NCI-H2196 (cell line): ENCODE results near the gene TAS2R10.
"Not testable (repeated sequence)": the region's sequence is repeated elsewhere in the genome, so short reads cannot be mapped to it uniquely, and the experiment has no call there.

Experiments used
- DNase-seq: peaks from one replicate; lab custom pipeline; 2025; ENCODE audit not compliant: unreplicated experiment; lab: John Stamatoyannopoulos, UW

TAS2R10 gene, protein sequence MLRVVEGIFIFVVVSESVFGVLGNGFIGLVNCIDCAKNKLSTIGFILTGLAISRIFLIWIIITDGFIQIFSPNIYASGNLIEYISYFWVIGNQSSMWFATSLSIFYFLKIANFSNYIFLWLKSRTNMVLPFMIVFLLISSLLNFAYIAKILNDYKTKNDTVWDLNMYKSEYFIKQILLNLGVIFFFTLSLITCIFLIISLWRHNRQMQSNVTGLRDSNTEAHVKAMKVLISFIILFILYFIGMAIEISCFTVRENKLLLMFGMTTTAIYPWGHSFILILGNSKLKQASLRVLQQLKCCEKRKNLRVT

GRCh38 chr12:10826258-10826657, at the start of gene TAS2R10:
TAS2R10 (minus strand) TSS chr12:10826358; CDS start chr12:10826269, 89 bp downstream.
- DNase-seq: no peak

GRCh38 chr12:10873378-10873777, 47.2 kb upstream of the TAS2R10 start:
- DNase-seq: no peak

DNA sequence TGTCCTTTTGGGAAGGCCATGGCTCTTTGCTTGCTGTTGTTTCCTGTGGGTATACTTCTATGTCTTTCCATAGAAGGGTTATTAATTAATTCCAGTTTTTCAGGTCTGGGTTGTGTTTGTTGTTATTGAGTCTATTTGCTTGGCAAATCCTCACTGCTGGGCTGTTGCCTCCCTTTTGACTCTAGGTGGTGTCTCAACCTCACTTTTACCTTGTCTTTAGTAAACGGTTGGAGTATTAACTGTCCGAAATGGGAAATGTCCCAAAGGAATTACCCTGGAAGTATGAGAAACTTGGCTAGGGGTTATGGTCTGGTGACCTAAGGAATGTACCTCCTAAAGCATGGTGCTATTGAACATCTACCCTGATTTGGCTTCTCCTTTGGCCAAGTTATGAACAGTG, 41.2 kb upstream of the TAS2R10 start:
- DNase-seq: no peak

DNA sequence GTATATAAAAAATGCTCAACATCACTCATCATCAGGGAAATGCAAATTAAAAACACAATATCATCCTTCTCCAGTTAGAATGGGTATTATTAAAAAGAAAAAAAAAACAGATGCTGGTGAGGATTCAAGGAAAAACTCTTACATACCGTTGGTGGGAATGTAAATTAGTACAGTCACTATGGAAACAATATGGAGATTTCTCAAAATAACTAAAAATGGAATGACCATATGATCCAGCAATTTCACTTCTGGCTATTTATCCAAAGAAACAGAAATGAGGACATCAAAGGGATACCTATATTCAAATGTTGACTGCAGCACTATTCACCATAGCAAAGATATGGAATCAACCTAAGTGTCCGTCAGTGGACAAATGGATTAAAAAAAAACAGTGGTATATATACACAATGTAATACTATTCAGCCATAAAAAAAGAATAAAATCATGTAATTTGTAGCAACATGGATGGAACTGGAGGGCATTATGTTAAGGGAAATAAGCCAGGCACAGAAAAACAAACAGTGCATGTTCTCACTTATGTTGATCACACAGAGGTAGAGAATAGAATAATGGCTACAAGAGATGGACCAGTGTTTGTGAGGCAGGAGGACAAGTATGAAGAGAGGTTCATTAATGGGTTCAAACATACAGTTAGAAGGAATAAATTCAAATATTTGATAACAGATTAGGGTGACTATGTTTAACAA, 37.5 kb upstream of the TAS2R10 start:
- DNase-seq: no peak

- no peak for DNase-seq
These were observed 35.2 kb upstream of the TAS2R10 start for GRCh38 chr12:10861366-10861765.

DNA sequence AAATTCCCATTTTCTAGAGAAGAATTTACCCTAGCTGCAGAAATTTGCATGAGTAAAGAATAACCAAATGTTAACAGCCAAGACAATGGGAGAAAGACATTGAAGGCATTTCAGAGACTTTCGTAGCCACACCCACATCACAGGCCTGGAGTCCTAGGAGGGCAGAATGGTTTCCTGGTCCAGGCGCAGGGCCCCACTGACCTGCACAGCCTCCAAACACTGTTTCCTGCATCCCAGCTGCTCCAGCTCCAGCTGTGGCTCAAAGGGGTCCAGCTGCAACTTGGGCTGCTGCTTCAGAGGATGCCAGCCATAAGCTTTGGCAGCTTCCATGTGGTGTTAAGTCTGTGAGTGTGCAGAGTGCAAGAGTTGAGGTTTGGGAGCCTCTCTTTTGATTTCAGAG, 29.6 kb upstream of the TAS2R10 start:
- DNase-seq: no peak

GRCh38 chr12:10853776-10854175, 27.6 kb upstream of the TAS2R10 start:
- no peak for DNase-seq

GRCh38 chr12:10851243-10851858, 25.2 kb upstream of the TAS2R10 start:
- DNase-seq: no peak

DNA sequence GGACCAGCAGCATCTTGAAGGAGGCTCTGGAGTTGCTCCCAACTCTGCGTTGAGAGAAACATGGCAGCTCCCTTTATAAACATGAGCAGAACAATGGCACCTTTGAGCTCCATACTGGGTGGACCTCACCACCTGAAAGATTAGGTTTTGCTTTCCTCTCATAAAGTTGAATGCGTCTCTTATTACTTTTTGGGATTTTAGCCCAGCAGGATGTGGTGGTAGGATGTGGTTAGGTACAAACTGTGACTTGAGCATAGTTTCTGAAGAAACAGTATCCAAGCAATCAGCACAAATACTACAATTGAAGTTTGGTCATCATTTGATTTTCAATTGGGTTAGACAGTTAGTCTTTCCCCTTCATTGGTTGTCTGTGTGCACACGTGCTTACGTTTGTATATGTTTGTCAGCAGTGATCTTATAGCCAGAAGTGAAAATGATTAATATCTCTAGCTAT, 23.3 kb upstream of the TAS2R10 start, which contains the start of gene PRR4:
PRR4 (minus strand) TSS at position 51 of the 454 bp plus-strand sequence; CDS start at position 13, 38 bp downstream.
- no peak for DNase-seq

GRCh38 chr12:10847744-10848143, 21.6 kb upstream of the TAS2R10 start:
- DNase-seq: no peak

- DNase-seq: no peak
These were observed 16.7 kb upstream of the TAS2R10 start for GRCh38 chr12:10842862-10843261.

- DNase-seq: no peak
These were observed 12.3 kb upstream of the TAS2R10 start for GRCh38 chr12:10838461-10838860.

GRCh38 chr12:10829994-10830393, 3.8 kb upstream of the TAS2R10 start:
- no peak for DNase-seq

- no peak for DNase-seq
These were observed 1.2 kb downstream of the TAS2R10 start for GRCh38 chr12:10824957-10825356.

DNA sequence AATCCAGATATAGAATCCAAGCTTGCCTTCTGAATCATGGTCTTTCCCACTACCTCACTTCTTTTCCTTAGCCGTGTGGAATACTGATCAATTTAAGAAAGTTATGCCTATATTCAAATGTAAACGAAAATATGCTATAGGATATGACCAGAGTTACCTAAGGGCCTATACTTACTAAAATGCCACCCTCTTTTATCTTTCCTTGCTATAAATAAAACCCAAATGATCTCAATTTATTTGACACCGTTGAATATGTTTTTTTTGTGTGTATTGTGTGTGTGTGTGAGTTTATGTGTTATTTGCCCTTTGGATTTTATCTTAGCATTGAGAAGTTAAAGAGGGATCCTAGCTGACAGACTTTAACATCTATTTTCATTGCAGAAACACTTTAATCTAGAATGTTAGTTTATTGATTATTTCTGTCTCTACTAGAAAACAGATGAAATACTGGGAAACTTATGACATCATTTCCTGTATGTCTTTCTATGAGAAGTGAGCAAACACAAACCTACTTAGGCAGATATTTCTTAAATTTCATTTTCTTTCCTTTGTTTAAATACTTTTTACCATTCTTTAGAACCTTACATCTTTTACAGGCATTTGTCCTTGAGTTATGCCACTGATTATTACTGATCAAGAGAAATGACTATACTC, 14.1 kb downstream of the TAS2R10 start:
- no peak for DNase-seq

DNA sequence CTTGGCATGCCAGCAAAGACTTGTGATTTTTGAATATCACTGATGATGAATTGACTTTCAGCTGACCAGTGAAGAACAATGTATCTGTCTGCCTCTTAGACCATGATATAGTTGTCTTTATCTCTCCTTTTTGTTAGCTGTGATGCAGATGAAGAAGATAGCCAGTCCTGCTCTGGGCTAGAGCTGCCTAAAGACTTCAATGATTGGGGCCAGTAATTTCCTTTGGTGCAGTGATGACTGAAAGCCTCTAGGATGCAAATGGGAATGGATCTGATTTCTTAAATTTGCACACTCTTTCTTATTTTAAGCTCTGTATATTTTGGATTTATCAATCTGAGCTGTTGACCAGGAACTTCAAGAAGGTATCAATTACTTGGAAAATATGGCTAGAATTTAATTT, 16.1 kb downstream of the TAS2R10 start, which contains the start of gene TAS2R9:
TAS2R9 (minus strand) TSS at position 101 of the 400 bp plus-strand sequence; CDS start at position 8, 93 bp downstream.
- no peak for DNase-seq

DNA sequence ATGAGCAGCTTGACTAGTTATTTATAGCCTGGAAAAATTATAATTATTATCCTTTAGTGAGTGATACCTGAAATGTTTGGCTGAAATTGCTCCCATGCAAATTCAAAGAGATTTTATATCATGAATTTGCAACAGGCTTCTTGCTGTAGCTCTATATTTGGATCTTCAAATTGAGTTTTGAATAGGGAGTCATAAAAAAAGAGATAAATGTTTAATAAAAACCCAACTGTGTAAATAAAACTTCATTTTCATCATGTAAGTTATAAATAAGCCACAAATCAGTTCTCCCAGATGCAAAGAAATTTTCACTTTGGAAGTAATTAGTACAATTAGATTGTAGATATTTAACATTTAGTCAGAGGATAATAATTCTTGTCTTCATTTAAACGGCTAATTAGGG, 19.0 kb downstream of the TAS2R10 start, which contains the start of gene TAS2R8:
TAS2R8 (minus strand) TSS at position 101 of the 400 bp plus-strand sequence. CDS start 306 bp downstream, outside the sequence.
- DNase-seq: no peak

GRCh38 chr12:10802587-10802986, 23.6 kb downstream of the TAS2R10 start, which contains the start of gene TAS2R7:
TAS2R7 (minus strand) TSS chr12:10802627; CDS start chr12:10802570, 57 bp downstream.
- no peak for DNase-seq

DNA sequence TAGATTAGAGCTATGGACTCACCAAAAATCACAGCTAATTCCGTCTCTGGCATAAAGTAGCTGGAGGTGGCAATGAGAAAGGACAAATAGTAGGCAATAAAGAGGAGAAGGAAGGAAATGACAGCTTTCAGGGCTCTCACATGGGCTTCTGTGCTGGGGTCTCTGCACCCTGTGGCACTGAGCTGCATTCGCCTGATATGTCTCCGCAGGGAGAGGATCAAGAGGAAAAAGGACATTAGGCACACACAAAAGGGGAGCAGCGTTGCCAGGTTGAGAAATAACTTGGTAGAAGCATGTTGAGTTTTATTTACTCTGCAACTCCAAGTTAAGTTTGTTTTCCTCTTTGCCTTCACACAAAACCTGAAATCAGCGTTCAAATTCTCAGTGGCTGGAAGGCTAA, 24.4 kb downstream of the TAS2R10 start:
- no peak for DNase-seq

- no peak for DNase-seq
These were observed 31.9 kb downstream of the TAS2R10 start for GRCh38 chr12:10794222-10794621.

DNA sequence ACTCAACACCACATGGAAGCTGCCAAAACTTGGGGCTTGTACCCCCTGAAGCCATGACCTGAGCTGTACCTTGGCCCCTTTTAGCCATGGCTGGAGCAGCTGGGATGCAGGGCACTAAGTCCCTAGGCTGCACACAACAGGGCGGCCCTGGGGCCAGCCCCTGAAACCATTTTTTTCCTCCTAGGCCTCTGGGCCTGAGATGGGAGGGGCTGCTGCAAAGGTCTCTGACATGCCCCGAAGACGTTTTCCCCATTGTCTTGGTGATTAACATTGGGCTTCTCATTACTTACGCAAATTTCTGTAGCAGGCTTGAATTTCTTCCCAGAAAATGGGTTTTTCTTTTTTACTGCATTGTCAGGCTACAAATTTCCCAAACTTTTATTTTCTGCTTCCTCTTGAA, 34.4 kb downstream of the TAS2R10 start:
- not testable (repeated sequence) for DNase-seq
